Measurements from ENCODE around the gene SLC30A2. TPM values are rescaled to one million over a fixed set of nuclear protein-coding genes. Genes with fewer than 3 reads are reported as not detected.

Gene SLC30A2
- total and polyA plus RNA-seq, 2 of the 13 experiments (the other 11 are each of a cell fraction or from before 2014, with no cell fraction given): not detected

GRCh38 chr1:26035203-26035958 lies 10.5 kb downstream of the SLC30A2 start (continued):
- no peak for TF ChIP-seq ZKSCAN8 (CRISPR knock-in tag; IDR thresholded peaks at IDR 0.05; ENCODE audit: borderline replicate concordance)
- TF ChIP-seq MAX (IDR thresholded peaks at IDR 0.05): peak; percentile 29
- TF ChIP-seq CENPT (CRISPR knock-in tag; IDR thresholded peaks at IDR 0.05; ENCODE audit: low read depth): no peak
- TF ChIP-seq NR2C2 (CRISPR knock-in tag; IDR thresholded peaks at IDR 0.05; ENCODE audit: borderline replicate concordance): peak; percentile 18; the same call in 1 of the 2 replicates
- TF ChIP-seq MLLT10 (CRISPR knock-in tag; IDR thresholded peaks at IDR 0.05): no peak
- peak; percentile 62 for TF ChIP-seq SP2 (CRISPR knock-in tag; IDR thresholded peaks at IDR 0.05)
- TF ChIP-seq ZFP36 (IDR thresholded peaks at IDR 0.05; ENCODE audit: borderline replicate concordance, low read depth, low read length, partially characterized antibody): no peak
- no peak for TF ChIP-seq ZNF160 (CRISPR knock-in tag; IDR thresholded peaks at IDR 0.05)
- no peak for TF ChIP-seq XBP1 (CRISPR knock-in tag; IDR thresholded peaks at IDR 0.05)
- TF ChIP-seq ATRX (CRISPR knock-in tag; IDR thresholded peaks at IDR 0.05; ENCODE audit: borderline replicate concordance): no peak
- no peak for TF ChIP-seq HNRNPL (IDR thresholded peaks at IDR 0.05; ENCODE audit: low read depth, low read length)
- no peak for TF ChIP-seq SRY (CRISPR knock-in tag; IDR thresholded peaks at IDR 0.05)
- no peak for TF ChIP-seq MLXIP (CRISPR knock-in tag; IDR thresholded peaks at IDR 0.05; ENCODE audit: borderline replicate concordance)
- no peak for TF ChIP-seq ZNF235 (CRISPR knock-in tag; IDR thresholded peaks at IDR 0.05; ENCODE audit: borderline replicate concordance)
- TF ChIP-seq ZNF513 (CRISPR knock-in tag; conservative IDR thresholded peaks at IDR 0.05): no peak
- TF ChIP-seq ZNF501 (CRISPR knock-in tag; IDR thresholded peaks at IDR 0.05): no peak
- TF ChIP-seq ZBTB7A (CRISPR knock-in tag; IDR thresholded peaks at IDR 0.05): no peak
- no peak for TF ChIP-seq GTF3A (CRISPR knock-in tag; conservative IDR thresholded peaks at IDR 0.05)
- TF ChIP-seq TOE1 (CRISPR knock-in tag; IDR thresholded peaks at IDR 0.05): no peak
- TF ChIP-seq SMAD1 (CRISPR knock-in tag; IDR thresholded peaks at IDR 0.05; ENCODE audit: borderline replicate concordance, low read depth): peak; percentile 49; the same call in 1 of the 2 replicates
- TF ChIP-seq ZNF335 (CRISPR knock-in tag; IDR thresholded peaks at IDR 0.05): no peak; the same call in 1 of the 2 replicates
- no peak for TF ChIP-seq ZNF24 (IDR thresholded peaks at IDR 0.05)
- no peak for TF ChIP-seq ZNF256 (CRISPR knock-in tag; conservative IDR thresholded peaks at IDR 0.05)
- TF ChIP-seq ONECUT2 (CRISPR knock-in tag; IDR thresholded peaks at IDR 0.05): no peak
- no peak for TF ChIP-seq ZFAT (CRISPR knock-in tag; conservative IDR thresholded peaks at IDR 0.05)
- TF ChIP-seq ZNF720 (CRISPR knock-in tag; IDR thresholded peaks at IDR 0.05): no peak
- no peak for TF ChIP-seq TBP (CRISPR knock-in tag; IDR thresholded peaks at IDR 0.05)
